ENCODE data around the gene LIMS2. TPM values are rescaled to one million over a fixed set of nuclear protein-coding genes. Genes with fewer than 3 reads are reported as not detected.

LIMS2 gene, protein sequence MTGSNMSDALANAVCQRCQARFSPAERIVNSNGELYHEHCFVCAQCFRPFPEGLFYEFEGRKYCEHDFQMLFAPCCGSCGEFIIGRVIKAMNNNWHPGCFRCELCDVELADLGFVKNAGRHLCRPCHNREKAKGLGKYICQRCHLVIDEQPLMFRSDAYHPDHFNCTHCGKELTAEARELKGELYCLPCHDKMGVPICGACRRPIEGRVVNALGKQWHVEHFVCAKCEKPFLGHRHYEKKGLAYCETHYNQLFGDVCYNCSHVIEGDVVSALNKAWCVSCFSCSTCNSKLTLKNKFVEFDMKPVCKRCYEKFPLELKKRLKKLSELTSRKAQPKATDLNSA
- total RNA-seq (2021; fragmentation: NEBNext Ultra II Directional; extraction: Animal tissue kit (Norgen Biotek cat#: 25700)): 10 to 100 TPM; 47.8 to 65.0 (median 59.1) TPM
- long read RNA-seq, transcript LIMS2-202 (10 exons, 2,045 nt): major isoform, 5 of 12 reads
- long read RNA-seq, partial matches to known transcripts: 1 of 12 reads
- long read RNA-seq, other reads (novel, unspliced or antisense): 6 of 12 reads

DNA sequence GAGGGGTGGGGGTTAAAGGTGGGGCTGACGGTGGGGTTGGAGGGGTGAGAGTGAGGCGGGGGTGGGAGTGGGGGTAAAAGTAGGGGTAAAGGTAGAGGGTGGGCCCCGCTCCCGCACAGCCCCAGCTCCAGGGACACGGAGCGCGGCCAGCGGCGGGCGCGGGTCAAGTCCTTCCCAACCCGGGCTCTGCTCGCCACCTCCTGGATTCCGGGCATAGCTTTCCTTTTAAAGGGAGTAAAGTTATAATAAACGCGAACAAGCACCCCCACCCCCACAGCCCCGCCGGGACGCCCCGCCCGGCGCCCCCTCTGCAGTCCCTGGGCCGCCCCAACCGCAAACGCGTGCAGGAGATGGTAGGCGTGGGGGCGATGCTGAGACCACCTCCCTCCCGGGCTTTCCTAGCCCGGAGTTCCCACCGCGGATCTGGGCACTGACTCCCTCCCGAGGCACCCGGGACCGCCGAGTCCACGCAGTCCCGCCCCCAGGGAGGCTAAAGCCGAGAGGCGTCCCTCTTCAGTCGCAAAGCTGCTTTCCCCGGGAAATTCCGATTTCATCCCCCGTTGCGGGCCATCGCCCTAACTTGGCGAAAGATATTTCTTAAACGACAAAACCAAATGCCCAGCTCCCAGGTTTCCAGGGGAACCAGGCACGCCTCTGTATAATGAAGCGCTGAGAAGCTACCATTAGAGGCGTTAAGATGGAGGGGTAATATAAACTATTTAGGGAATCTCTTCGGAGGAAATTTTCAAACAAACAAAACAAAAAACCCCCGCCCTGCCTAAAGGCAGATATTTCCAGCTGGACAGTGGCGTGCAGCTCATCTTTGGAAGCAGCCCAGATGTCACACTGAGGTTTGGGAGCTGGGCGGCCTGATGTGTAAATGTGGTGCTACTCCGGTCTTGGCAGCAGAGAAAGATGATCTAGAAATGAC lies at the start of gene LIMS2:
Gene LIMS2, minus strand, starts transcription at position 200 of the 931 bp plus-strand sequence. CDS start 506 bp downstream, outside the sequence.
- no peaks in the 10 kb centered on the region for H3K36me3 Mint-ChIP-seq (ENCODE audit: low read depth)
- peak within 1 kb of the TSS; percentile 94 for H3K4me3 Mint-ChIP-seq
- no peaks in the 10 kb centered on the region for H3K9me3 Mint-ChIP-seq
- H3K4me1 Mint-ChIP-seq (ENCODE audit: low read depth): peaks cover 33% of the 10 kb centered on the region
- peak; percentile 41 for DNase-seq
- H3K27ac Mint-ChIP-seq: peak within 1 kb of the TSS; percentile 72
- TF ChIP-seq, protein P1, sequence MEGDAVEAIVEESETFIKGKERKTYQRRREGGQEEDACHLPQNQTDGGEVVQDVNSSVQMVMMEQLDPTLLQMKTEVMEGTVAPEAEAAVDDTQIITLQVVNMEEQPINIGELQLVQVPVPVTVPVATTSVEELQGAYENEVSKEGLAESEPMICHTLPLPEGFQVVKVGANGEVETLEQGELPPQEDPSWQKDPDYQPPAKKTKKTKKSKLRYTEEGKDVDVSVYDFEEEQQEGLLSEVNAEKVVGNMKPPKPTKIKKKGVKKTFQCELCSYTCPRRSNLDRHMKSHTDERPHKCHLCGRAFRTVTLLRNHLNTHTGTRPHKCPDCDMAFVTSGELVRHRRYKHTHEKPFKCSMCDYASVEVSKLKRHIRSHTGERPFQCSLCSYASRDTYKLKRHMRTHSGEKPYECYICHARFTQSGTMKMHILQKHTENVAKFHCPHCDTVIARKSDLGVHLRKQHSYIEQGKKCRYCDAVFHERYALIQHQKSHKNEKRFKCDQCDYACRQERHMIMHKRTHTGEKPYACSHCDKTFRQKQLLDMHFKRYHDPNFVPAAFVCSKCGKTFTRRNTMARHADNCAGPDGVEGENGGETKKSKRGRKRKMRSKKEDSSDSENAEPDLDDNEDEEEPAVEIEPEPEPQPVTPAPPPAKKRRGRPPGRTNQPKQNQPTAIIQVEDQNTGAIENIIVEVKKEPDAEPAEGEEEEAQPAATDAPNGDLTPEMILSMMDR (IDR thresholded peaks at IDR 0.05): peak; percentile 35; the same call in 1 of the 2 replicates
- H3K27me3 Mint-ChIP-seq (ENCODE audit: insufficient read depth): peaks cover 17% of the 10 kb centered on the region

DNA sequence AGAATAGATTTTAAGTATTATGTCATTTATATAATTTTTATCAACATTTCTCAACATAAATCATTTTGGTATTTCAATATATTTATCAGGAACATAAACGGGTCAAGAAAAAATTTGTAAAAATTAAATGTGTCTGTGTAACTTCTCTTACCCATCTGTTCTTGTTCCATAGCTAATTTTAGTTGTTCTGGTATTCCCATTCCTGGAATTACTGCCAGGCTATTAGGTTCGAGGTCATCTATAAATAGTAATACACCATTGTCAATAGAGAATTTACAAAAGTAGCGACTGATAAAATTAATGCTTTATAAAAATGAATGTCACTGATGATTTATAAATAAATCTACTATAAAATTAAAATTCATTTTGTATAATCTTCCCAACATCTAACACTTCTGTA lies 47.5 kb upstream of the LIMS2 start:
- no peak for DNase-seq
- Mint-ChIP-seq H3K4me1 (ENCODE audit: low read depth) (peaks cover 19% of the 10 kb centered on the region), H3K27ac (no peak overlapping the region), H3K36me3 (ENCODE audit: low read depth) (peaks cover 59% of the 10 kb centered on the region), H3K27me3 (ENCODE audit: insufficient read depth) (no peaks in the 10 kb centered on the region; the same call in 1 of the 2 replicates), H3K4me3 (no peak overlapping the region), H3K9me3 (no peaks in the 10 kb centered on the region)
- TF ChIP-seq, protein P1 (IDR thresholded peaks at IDR 0.05): no peak

DNA sequence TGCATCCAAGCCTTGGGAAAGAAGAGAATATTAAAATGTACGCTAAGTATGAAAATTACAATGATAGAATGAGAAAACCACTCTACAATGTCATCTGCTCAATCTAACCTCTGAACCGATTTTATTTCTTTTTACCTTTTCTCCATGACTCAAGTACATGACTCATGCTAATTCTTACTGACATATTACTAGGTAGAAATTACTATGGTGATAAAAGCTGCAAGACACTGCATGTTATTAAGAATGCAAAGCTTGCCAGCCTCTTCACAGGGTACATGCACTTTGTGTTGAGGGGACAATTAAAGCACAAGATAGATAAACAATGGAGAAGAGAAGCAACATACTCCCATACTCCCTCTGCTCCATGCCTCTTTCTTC lies 46.6 kb upstream of the LIMS2 start:
- H3K27me3 Mint-ChIP-seq (ENCODE audit: insufficient read depth): no peaks in the 10 kb centered on the region; the same call in 1 of the 2 replicates
- H3K27ac Mint-ChIP-seq: peak overlapping the region; percentile 81
- peak overlapping the region; percentile 19 for H3K4me3 Mint-ChIP-seq
- peaks cover 58% of the 10 kb centered on the region for H3K36me3 Mint-ChIP-seq (ENCODE audit: low read depth)
- H3K4me1 Mint-ChIP-seq (ENCODE audit: low read depth): peaks cover 19% of the 10 kb centered on the region
- TF ChIP-seq, protein P1 (IDR thresholded peaks at IDR 0.05): no peak
- DNase-seq: peak; percentile 16
- H3K9me3 Mint-ChIP-seq: no peaks in the 10 kb centered on the region

DNA sequence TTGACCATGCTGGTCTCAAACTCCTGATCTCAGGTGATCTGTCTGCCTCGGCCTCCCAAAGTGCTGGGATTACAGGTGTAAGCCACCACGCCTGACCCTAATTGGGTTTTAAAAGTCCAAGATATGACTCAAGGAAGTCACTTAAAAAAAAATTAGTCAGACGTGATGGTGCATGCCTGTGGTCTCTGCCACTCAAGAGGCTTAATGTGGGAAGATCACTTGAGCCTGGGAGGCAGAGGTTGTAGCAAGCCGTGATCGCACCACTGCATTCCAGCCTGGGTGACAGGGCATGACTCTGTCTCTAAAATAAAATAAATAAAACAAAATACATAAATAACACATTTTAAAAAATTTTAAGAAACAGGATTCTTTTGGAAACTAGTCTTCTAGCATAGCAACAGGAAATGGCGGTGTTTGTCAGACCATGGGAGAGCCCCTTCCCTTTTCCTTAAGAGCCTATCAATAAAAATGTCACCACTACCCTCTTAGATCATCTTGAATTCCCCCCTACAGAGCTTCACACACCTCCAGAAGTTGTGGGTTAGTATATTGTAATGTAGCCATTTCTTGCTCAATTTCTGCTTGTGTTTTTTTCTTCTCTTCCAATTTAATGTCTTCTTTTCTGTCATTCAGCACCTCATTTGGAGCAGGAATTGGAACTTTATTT lies 46.1 kb upstream of the LIMS2 start:
- H3K27ac Mint-ChIP-seq: peak overlapping the region; percentile 81
- DNase-seq: peak; percentile 81
- H3K36me3 Mint-ChIP-seq (ENCODE audit: low read depth): peaks cover 56% of the 10 kb centered on the region
- H3K27me3 Mint-ChIP-seq (ENCODE audit: insufficient read depth): no peaks in the 10 kb centered on the region; the same call in 1 of the 2 replicates
- peak overlapping the region; percentile 19 for H3K4me3 Mint-ChIP-seq
- no peaks in the 10 kb centered on the region for H3K9me3 Mint-ChIP-seq
- TF ChIP-seq, protein P1 (IDR thresholded peaks at IDR 0.05): no peak
- H3K4me1 Mint-ChIP-seq (ENCODE audit: low read depth): peaks cover 19% of the 10 kb centered on the region
